ENCODE measurements around the gene NEDD8.
"Not testable (repeated sequence)": the region's sequence is repeated elsewhere in the genome, so short reads cannot be mapped to it uniquely, and the experiment has no call there.

The NEDD8 gene

DNA sequence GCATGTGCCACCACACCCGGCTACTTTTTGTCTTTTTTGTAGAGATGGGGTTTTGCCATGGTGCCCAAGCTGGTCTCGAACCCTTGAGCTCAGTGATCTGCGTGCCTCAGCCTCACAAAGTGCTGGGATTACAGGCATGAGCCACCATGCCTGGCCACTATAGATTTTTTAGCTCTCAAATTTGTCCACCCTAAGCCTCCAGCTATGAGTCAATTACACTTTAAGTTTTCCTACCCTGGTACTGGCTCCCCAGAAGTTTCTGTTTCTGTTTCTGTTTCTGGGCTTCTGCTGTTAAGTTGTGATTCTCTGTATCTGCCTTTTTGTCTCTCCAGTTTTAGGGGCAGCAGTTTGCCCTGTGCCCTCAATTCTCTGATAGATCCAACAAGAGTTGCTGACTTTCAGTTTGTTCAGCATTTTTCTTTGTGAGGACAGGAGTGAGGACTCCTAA, 14.6 kb upstream of the NEDD8 start:
- no peak for DNase-seq

GRCh38 chr14:24245350-24245749, 13.2 kb upstream of the NEDD8 start:
- DNase-seq, result not testable (repeated sequence)

- DNase-seq, result peak; percentile 78
These were observed 11.2 kb upstream of the NEDD8 start for GRCh38 chr14:24243336-24243836.

DNA sequence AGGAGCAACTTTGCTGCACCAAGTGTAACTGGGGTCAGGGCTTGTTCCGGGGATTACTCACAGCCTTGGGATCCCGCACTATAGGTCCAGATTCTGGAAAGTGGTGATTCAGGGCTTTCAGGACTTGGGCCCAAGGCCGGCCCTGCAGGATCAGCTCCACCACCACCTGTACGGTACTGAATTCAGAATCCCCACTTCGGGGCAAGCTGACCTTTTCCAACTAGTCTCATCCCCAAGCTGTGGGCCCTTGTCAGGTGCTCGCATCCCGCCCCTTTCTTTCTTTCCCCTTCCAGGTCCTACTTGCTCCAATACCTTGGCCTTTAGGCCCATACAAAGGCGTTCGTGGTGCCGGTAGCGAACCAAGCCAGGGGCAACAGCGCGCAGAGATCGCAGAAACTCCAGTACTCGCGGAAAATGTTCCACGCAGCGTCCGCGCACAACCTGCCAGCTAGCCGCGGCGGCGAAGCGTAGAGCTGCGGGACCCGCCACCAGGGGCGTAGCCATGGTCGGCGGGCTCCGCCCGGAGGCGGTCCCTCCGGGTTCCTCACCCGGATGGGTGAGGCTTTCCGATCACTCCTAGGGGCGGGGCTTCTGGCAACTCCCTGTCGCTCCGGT, 9.8 kb upstream of the NEDD8 start:
- DNase-seq, result peak; percentile 100

DNA sequence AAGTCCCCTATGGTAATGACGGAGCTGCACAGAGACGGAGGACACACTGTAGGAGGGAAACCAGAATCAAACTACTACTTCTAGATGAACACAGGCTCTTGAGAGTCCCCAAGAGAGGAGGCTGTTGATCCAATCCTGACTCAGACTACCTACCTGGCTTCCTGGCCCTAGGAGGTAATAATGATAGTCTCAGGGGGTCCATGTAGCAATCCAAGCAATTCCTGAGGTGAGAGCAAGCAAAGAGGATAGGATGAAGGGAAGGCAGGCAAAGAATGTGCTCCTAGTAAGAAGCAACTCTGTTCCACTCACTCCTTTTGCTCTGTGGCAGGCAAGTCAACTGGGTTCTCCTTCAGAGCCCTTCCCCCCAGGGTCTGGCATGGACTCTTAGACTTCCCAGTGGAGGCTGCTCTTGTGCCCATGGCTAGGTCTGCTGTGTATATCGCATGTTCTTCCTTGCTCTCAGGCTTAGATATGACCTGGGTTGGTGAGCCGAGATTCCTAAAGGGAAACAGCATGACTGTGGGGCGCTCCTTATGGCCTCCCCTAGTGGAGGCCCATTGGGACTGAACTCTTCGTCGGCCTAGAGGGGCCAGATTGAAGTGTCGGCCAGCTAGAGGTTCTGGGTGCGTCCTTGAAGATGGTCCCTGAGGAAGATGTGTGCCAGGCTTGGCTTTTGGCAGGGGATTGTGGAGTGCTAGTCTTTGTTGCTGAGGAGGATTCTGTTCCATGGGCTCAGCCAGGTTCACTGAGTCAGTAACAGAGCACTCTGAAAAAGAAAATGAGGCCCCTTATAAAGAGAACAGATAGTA, 8.1 kb upstream of the NEDD8 start:
- DNase-seq, result no peak

DNA sequence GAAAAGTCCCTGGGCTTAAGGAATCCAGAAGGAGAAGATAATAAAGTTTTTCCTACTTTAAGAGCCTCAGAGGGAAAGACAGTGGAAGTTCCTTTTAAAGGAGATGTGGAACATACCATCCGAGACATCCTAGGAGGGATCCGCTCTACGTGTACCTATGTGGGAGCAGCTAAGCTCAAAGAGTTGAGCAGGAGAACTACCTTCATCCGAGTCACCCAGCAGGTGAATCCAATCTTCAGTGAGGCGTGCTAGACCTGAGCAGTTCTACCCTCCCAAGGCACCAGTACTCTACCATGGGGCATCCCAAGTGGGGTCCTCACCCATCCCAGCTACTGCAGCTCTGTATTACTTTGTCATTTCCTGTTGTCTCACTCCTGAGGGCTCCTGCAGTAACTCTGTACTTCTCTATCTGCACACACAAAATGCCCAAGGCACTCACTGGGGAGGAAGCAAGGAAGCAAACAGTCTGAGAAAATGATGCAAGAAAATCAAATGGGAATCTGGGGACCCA, 6.4 kb upstream of the NEDD8 start:
- DNase-seq, result no peak

DNA sequence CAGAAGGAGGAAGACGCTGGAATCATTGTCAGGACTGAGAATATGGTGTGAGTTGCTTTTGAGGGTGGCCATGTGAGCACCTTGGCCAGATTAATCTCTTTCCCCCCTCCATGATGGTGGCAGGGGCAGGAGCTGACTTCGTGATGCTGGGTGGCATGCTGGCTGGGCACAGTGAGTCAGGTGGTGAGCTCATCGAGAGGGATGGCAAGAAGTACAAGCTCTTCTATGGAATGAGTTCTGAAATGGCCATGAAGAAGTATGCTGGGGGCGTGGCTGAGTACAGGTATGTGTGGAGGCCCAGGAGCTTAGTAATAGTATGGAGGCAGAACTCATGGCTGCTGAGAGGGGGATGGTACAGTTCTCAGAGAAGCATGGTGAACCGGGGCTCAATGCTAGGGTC, 6.0 kb upstream of the NEDD8 start:
- no peak for DNase-seq

DNA sequence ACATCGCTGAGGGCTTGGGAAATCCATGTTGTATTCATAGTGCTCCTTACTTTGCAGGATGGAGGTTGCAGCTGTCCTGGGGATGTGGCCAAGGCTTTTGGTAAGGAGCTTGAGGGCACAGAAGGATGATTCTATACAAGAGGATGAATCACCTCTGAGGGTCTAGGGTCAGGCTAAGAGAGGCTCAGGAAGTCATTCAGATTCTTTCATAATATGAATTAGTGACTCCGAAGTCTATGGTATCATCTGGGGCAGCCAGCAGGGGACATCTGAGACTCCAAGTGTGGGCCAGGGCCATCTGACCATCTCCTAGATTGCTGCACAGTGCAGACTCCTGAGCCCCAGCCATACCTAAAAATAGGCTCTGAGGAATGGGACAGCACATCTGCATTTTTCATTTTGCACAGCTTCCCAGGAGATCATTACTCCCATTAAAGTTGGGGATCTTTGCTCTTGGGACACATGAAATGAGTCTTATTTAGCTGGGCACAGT, 5.3 kb upstream of the NEDD8 start:
- no peak for DNase-seq

GRCh38 chr14:24236689-24237462, 4.7 kb upstream of the NEDD8 start:
- DNase-seq, result no peak

DNA sequence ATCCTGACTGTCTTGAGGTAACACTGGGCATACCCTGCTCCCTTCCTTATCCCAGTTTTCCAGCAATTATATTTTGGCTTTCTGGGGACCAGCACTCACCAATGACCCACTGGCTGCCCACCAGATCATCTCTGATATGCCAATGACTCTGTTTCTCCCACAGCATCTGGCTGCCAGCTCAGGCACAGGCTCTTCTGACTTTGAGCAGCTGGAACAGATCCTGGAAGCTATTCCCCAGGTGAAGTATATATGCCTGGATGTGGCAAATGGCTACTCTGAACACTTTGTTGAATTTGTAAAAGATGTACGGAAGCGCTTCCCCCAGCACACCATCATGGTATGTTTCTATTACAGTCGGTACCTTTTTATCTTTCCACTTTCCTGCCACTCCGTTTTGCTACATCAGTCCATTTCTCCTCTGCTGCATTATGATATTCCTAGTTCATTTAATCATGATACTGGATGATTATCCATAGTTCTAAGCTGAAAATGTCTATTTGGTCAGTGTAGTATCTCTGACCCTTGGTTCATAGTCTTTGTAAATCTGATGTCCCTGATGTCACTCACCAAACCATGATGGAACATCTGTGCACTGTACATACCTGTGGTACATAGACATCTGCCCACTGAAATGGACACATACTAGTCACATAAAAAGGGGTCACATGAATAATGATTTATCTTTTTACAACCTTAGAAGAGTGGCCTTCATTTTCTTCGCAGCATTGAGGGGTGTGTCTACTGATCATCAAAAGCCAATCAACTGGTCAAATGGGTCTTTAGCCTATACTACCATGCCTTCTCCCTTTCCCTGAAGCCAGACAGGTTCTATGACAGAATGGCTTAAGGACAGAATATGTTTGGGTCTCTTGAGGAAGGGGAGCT, 3.9 kb upstream of the NEDD8 start:
- DNase-seq, result no peak

DNA sequence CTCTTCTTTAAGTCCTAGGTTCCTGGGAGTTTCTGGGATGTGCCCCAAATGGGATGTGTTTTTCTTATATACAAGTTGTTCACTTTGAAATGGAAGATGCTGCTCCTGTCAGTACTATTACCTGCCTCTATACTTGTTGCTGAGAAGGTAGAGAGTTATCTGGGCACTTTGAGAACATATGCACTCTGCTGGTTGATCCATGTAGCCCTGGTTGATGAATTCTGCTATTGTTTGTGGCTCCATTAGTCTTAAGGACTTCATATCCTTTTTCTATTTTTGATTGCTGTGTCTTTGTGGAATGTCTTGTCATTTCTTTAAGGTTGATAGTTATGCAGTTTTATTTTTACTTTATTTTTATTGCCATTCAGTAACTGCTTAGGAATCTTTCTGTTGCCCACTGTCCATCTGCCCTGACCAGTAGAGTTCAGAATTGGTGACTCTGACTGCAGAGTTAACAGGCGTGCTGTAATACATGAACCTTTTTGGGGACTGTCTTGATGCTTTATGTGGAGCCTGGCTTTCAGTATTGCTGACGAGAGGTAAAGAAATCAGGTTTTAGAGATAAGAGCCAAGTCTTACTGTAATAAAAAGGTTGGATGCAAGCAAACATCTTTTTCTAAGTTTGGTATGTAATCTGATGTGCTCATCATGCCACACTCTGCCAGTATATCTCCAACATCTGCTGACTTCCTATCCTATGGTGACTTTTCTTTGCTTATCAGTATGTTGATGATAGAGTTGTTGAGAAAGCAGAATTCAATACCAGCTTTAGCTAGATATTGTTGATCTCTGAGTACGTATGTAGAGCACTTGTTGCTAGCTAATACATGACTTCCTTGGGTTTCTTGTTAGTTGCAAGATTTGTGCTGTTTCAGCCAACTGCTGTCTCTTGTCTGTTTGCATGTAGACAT, 2.2 kb upstream of the NEDD8 start:
- no peak for DNase-seq

DNA sequence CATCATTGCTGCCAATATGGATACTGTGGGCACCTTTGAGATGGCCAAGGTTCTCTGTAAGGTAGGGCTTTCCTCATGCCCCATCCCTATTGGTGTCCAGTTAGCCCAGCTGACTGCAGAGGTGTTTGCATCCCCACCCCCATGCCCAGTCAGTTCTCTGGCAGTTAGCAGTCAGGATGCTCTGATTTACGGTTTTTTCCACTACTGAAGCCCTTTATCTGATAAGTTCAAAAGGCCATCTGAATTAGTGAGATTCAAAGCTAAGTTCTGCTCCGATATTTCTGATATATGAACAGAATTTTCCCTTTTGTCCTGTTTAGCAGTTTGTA, 1.3 kb upstream of the NEDD8 start:
- DNase-seq, result no peak

DNA sequence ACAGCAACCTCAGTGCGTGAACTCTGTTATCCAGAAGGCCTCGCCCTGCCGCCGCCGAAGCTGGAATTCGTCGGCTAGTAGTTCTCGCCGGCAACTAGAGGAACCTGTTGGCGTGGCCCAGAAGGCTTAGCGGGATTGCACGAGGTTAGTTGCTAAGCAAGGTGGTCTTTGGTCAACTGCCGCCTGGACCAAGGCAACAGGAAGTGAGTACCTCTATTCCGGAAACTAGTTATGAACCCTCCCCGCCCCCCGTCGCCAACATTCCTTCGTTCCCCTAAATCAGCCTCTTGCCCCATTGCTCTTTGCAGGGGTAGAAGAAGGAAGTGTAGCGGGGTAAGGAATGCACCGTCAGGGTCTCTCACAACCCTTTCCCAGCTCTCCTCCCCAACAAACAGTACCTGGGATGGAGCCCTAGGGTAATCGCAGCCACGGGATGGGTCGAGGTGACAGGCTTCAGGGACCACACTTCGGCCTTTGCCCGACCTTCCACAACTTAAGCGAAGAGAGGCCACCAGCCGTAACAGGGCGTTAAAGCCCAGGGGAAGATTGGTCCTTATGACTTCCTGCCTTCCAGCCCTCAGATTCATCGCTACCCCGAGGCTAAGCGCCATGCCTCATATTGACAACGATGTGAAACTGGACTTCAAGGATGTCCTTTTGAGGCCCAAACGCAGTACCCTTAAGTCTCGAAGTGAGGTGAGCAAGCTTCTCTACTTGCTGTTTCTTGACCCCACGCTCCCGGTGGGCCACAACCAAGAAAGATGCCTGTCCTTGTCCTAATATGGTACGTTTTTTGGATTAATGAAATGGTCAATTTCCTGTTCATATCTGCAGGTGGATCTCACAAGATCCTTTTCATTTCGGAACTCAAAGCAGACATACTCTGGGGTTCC, 724 bp upstream of the NEDD8 start, which contains the start of gene GMPR2:
GMPR2 (plus strand) TSS at position 285 of the 893 bp plus-strand sequence; CDS start at position 610, 325 bp downstream.
- peak; percentile 95 for DNase-seq

GRCh38 chr14:24231263-24232120, 675 bp downstream of the NEDD8 start:
- DNase-seq, result no peak

DNA sequence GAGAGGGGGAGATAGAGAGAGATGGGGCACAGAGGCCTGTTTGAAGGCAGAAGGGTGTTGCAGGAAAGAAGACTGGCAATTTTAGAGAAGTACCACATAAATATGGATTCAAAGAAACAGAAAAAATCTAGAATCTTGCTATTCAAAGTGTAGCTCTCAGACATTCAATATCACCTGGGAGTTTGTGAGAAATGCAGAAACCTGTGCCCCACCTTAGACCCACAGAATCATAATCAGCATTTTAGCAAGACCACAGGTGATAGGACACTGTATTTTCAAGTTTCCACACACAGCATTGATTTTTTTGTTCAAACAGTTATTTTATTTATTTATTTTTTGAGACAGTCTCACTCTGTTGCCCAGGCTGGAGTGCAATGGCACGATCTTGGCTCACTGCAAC, 3.3 kb downstream of the NEDD8 start:
- DNase-seq, result no peak

GRCh38 chr14:24226473-24226872, 5.7 kb downstream of the NEDD8 start:
- no peak for DNase-seq

GRCh38 chr14:24224618-24225071, 7.5 kb downstream of the NEDD8 start:
- no peak for DNase-seq

GRCh38 chr14:24222987-24223386, 9.2 kb downstream of the NEDD8 start:
- not testable (repeated sequence) for DNase-seq

- DNase-seq, result no peak
These were observed 12.6 kb downstream of the NEDD8 start for GRCh38 chr14:24219521-24219920.
